Measurements from ENCODE around the gene ZNF574.

DNA sequence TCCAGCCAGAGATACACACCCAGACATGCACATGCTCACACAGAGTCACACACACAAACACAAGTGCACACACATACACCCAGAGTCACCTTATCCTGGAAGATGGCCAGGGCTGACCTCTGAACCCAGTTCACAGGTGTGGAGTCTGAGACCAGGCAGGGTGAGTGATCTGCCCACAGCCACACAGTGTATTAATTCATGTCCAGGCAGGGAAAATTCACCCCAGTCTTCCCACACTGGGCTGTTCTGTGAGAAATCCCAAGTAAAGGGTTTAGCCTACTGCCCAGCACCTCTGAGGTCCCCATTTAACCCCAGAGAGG is 54.2 kb downstream of the ZNF574 start:
- TF ChIP-seq CTCF (conservative IDR thresholded peaks at IDR 0.05; ENCODE audit: low read depth, low read length) (no peak), EZH2 (IDR thresholded peaks at IDR 0.05; ENCODE audit: borderline replicate concordance, low read depth, low read length, poor library complexity, severe bottlenecking) (no peak)
